22Rv1 (cell line): ENCODE measurements around the gene FOSL1.

Experiments used
- CTCF ChIP-seq: fragments of 450-650 bp; IDR thresholded peaks from 2 replicates; pipeline ENCODE4 v1.5.1; 2017; ENCODE audit warnings: mild to moderate bottlenecking
- ZFX ChIP-seq: fragments of 450-650 bp; IDR thresholded peaks from 2 replicates; pipeline ENCODE4 v1.6.1; 2017; ENCODE audit warnings: antibody characterized with exemption, borderline replicate concordance

GRCh38 chr11:65886826-65887722 lies 13.1 kb downstream of the FOSL1 start:
- TF ChIP-seq CTCF: no peak
- no peak for TF ChIP-seq ZFX
